HFF-Myc (cell line): ENCODE measurements around the gene UNC13C.

Experiments
- DNase-seq: peaks from one replicate; pipeline ENCODE4 v3.0.0-alpha.2; 2011; ENCODE audit warnings: low read depth; ENCODE audit errors: extremely low read depth
- H3K4me3 ChIP-seq: replicated peaks from 2 replicates; pipeline ENCODE4 v1.5.1; 2011; ENCODE audit warnings: low read depth, mild to moderate bottlenecking, control low read depth, low read length
- CTCF ChIP-seq: IDR thresholded peaks from 2 replicates; pipeline ENCODE4 v1.5.1; 2012; ENCODE audit warnings: mild to moderate bottlenecking, low read depth, low read length, control low read depth; ENCODE audit errors: missing control alignments

The UNC13C gene

GRCh38 chr15:54097019-54097418 lies 118.8 kb downstream of the UNC13C start:
- no peak overlapping the region for H3K4me3 ChIP-seq
- DNase-seq = no peak
- TF ChIP-seq CTCF = no peak

- no peak overlapping the region for H3K4me3 ChIP-seq
- TF ChIP-seq CTCF = no peak
- DNase-seq = no peak
These were observed 120.8 kb downstream of the UNC13C start for GRCh38 chr15:54099010-54099409.

- H3K4me3 ChIP-seq = no peak overlapping the region
- no peak for TF ChIP-seq CTCF
- no peak for DNase-seq
These were observed 123.5 kb downstream of the UNC13C start for GRCh38 chr15:54101664-54102270.

GRCh38 chr15:54102704-54103103 lies 124.5 kb downstream of the UNC13C start:
- no peak for TF ChIP-seq CTCF
- H3K4me3 ChIP-seq = no peak overlapping the region
- DNase-seq = no peak

- no peak for DNase-seq
- no peak for TF ChIP-seq CTCF
- no peak overlapping the region for H3K4me3 ChIP-seq
These were observed 130.8 kb downstream of the UNC13C start for GRCh38 chr15:54109014-54109413.

GRCh38 chr15:54119051-54119450 lies 140.8 kb downstream of the UNC13C start:
- no peak overlapping the region for H3K4me3 ChIP-seq
- DNase-seq = no peak
- no peak for TF ChIP-seq CTCF

GRCh38 chr15:54120949-54121463 lies 142.8 kb downstream of the UNC13C start:
- no peak overlapping the region for H3K4me3 ChIP-seq
- DNase-seq = no peak
- no peak for TF ChIP-seq CTCF
